ENCODE data around the gene TLR4. TPM values are rescaled to one million over a fixed set of nuclear protein-coding genes. Genes with fewer than 3 reads are reported as not detected.

The TLR4 gene
- total and polyA plus RNA-seq, 2 of the 4 experiments (the other 2 are of a cell fraction) = under 0.01 TPM; not detected in 1

- dilution Hi-C loops (cut with HindIII; ENCODE audit: low sequenced_read_pairs, unreplicated experiment) = no loop called here
- TF ChIP-seq USF2 (IDR thresholded peaks at IDR 0.05; ENCODE audit: low read depth, low read length) = no peak
- no peak for TF ChIP-seq POLR2A (IDR thresholded peaks at IDR 0.05; ENCODE audit: low read depth, low read length)
- no peak for TF ChIP-seq RCOR1 (IDR thresholded peaks at IDR 0.05; ENCODE audit: insufficient replicate concordance, low read length)
- no peak for TF ChIP-seq BHLHE40 (IDR thresholded peaks at IDR 0.05; ENCODE audit: low read depth, low read length)
- TF ChIP-seq CEBPB (IDR thresholded peaks at IDR 0.05; ENCODE audit: low read depth, low read length) = no peak
- no peak for TF ChIP-seq MAFK (IDR thresholded peaks at IDR 0.05; ENCODE audit: low read depth, low read length)
- TF ChIP-seq SMC3 (IDR thresholded peaks at IDR 0.05; ENCODE audit: low read depth, low read length) = no peak
- TF ChIP-seq CHD1 (IDR thresholded peaks at IDR 0.05; ENCODE audit: low read depth, low read length) = no peak
- TF ChIP-seq FOS (IDR thresholded peaks at IDR 0.05; ENCODE audit: low read depth, low read length) = no peak
- TF ChIP-seq CTCF (conservative IDR thresholded peaks at IDR 0.05; ENCODE audit: low read depth, low read length) = no peak
- no peak for TF ChIP-seq MXI1 (IDR thresholded peaks at IDR 0.05; ENCODE audit: borderline replicate concordance, low read depth, low read length)
- TF ChIP-seq ELK1 (IDR thresholded peaks at IDR 0.05; ENCODE audit: borderline replicate concordance, low read depth, low read length) = no peak
- no peak for TF ChIP-seq MAZ (IDR thresholded peaks at IDR 0.05; ENCODE audit: borderline replicate concordance, low read depth, low read length)
- no peak for TF ChIP-seq NFE2L2 (IDR thresholded peaks at IDR 0.05; ENCODE audit: low read depth, low read length)
- no peak for TF ChIP-seq RFX5 (IDR thresholded peaks at IDR 0.05; ENCODE audit: low read depth, low read length)
- in situ Hi-C loops (cut with MboI; ENCODE audit: low sequenced_read_pairs) = no loop called here
Measured at GRCh38 chr9:117763314-117763713, 59.1 kb downstream of the TLR4 start.

More at GRCh38 chr9:117763314-117763713, 59.1 kb downstream of the TLR4 start:
- Histone ChIP-seq H4K5ac (ENCODE audit: low read depth, low read length) (no peak overlapping the region), H3K79me1 (ENCODE audit: low read depth in 1 of 2, low read length in 2 of 2) (no peaks in the 10 kb centered on the region), H4K20me1 (ENCODE audit: insufficient read depth, low read length) (no peaks in the 10 kb centered on the region), H2BK15ac (ENCODE audit: low read depth, low read length) (no peak overlapping the region), H4K8ac (ENCODE audit: low read depth in 2 of 2, low read length in 2 of 2) (no peak overlapping the region), H3K56ac (ENCODE audit: extremely low read depth, insufficient read depth, low read length) (no peak overlapping the region), H2AK9ac (replicated peaks; ENCODE audit: low read depth, low read length, poor library complexity) (no peak overlapping the region), H2BK20ac (ENCODE audit: low read depth, low read length) (no peak overlapping the region), H3K18ac (ENCODE audit: low read depth, low read length) (no peak overlapping the region), H2BK120ac (ENCODE audit: low read depth, low read length) (no peak overlapping the region), H3K9ac (ENCODE audit: low read depth, low read length) (no peak overlapping the region), H3K4me1 (ENCODE audit: control insufficient read depth, insufficient read depth, low read length) (no peaks in the 10 kb centered on the region), H2BK5ac (ENCODE audit: low read depth, low read length, poor library complexity, severe bottlenecking) (no peak overlapping the region), H2AK5ac (ENCODE audit: low read depth, low read length) (no peak overlapping the region), H3K9me1 (ENCODE audit: insufficient read depth, low read length) (no peaks in the 10 kb centered on the region), H3K27me3 (ENCODE audit: control insufficient read depth, insufficient read depth, low read length) (no peaks in the 10 kb centered on the region), H4K91ac (ENCODE audit: insufficient read depth, low read depth, low read length) (no peak overlapping the region), H3K14ac (replicated peaks; ENCODE audit: low read depth, low read length) (no peak overlapping the region), H3K4me3 (ENCODE audit: insufficient read depth, low read depth, low read length) (no peak overlapping the region), H3K36me3 (ENCODE audit: control insufficient read depth, insufficient read depth, low read length) (no peaks in the 10 kb centered on the region), H3K4me2 (ENCODE audit: low read depth, low read length) (no peak overlapping the region), H3K23ac (ENCODE audit: low read depth, low read length) (no peak overlapping the region), H3K27ac (ENCODE audit: insufficient read depth, low read length) (no peak overlapping the region), H3K4ac (ENCODE audit: low read depth, low read length) (no peak overlapping the region), H2AFZ (replicated peaks; ENCODE audit: low read length, poor library complexity) (no peak overlapping the region), H3K9me3 (ENCODE audit: control insufficient read depth, insufficient read depth, low read length) (peaks cover 5% of the 10 kb centered on the region; the same call in 1 of the 2 replicates)
- ChIA-PET POLR2A (ENCODE audit: unreplicated experiment) (no interaction called here), CTCF (no interaction called here)
- intact Hi-C loops (cut with micrococcal nuclease) = no loop called here
- no peak for DNase-seq
- no TSS peak for BruUV-seq (replicated peaks)
- no peak for ATAC-seq (ENCODE audit: low read depth)
- WGBS, 2 experiments (ENCODE audit: extremely low coverage in 2 of 2, insufficient read length in 1 of 2) = 33% methylated on average over 1 of the region's 4 CpGs; no CpG with 5 or more reads in 1 of the 2 experiments
